HuH-7 (cell line): ENCODE measurements around the gene TMPRSS13.

Experiments
- DNase-seq: peaks from one replicate; pipeline ENCODE4 v3.0.0; 2011; ENCODE audit warnings: low spot score

The TMPRSS13 gene

DNA sequence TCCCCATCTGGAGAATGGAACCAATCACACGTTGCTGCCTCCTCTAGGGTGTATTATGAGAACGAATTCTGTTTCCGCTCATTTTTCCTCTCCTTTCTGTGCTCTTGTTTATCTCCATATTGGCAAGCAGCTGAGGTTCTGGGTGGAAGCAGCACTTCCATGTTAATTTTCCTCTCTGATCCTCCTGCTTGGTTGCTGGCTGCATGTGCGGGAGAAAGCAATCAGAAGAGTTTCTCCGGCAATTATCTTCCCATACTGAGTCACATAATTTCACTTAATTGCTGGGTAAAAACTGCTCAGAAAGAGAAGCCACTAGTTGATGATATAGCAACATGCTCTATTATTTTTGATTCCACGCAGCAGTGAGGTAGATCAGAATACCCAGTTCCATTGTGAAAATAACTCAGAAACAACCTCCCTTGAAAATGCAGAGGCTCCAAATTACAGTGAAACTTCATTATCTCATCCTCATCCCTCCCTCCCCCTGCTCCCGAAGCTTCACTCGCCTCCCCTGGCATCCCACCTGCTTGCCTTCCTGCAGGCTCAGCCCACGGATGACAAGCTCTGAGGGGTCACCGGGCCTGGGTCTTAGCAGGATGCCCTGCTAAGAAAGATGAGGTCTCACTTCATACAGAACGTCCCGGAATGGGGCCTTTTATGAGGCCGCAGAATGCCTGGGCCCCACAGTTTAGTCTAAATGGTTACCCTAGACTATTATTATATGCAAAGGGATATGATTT lies 73.1 kb downstream of the TMPRSS13 start:
- DNase-seq: no peak

DNA sequence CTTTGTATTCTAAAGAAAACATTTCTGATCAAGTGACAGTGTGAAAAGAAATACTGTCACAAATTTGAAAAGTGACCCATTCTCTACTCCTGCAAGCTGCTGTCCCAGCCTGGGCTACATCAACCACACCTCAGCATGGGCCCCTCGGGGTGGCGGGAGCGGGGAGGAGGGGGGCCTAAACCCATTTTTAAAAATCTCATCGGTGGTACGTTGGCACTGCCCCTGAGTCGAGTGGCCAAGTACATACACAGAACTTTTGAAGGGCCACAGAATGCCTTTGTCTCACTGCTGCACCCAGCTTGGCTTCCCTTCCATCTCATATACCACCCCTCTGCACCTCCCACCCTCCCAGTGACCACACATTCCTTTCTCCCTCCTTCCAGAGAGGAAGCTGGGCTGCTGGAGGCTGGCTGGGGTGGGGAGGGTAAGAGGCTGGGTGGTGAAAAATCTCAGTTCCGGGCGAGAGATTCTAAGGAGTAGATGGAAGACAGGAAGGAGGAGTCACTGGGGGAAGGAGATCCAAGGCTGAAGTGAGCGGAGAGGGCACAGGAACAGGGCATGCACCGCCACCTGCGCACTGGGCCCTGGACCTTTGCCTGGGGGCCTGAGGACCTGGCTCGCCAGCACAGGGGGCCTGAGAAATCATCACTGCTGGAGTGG lies 73.9 kb downstream of the TMPRSS13 start:
- no peak for DNase-seq

DNA sequence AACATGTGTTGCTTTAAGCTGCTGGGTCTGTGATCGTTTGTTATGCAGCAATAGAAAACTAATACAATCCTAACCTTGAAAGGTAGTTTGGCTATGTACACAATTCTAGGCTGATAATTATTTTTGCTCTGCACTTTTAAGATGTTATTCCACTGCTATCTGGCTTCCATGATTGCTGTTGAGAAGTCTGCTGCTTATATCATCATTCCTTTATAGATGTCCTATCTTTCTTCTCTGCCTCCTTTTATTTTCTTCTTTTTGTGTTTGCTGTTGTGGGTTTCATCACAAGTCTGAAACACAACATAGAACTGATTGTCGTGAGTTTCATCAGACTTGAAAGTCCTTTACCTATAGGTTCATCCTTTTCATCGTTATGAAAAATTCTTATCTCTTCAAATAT lies 76.9 kb downstream of the TMPRSS13 start:
- DNase-seq: no peak

DNA sequence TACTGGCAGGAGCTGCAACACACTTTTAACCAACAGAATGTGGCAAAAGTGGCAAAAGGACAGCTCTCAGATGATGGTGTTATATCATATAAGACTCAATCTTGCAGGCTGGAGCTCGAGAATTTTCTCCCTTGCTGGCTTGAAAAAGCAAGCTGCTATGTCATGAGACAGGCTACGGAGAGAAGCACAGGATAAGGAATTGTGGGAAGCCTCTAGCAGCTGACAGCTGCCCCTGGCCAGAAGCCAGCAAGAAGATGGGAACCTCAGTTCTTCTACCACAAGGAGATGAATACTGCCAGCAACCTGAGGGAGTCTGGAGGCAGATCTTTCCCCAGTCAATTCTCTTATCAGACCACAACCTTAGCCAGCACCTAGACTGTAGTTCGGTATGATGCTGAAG lies 77.3 kb downstream of the TMPRSS13 start:
- no peak for DNase-seq

DNA sequence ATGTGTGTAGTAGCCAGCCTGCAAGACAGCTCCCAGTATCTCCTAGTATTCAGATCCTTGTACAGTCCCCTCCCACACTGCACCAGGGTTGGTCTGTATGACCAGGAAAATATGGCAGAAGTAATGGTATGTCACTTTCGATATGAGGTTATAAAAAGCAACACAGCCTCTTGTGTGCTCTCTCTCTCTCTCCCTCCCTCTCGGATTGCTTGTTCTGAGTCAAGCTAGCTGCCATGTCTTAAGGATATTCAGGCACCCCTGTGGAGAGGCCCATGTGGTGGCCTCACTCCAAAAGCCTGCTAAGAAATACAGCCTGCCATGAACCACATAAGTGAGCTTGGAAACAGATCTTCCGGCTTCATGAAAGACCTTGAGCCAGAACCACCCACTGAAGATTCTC lies 78.1 kb downstream of the TMPRSS13 start:
- no peak for DNase-seq
